ENCODE data around the gene CTSZ.

The CTSZ gene

DNA sequence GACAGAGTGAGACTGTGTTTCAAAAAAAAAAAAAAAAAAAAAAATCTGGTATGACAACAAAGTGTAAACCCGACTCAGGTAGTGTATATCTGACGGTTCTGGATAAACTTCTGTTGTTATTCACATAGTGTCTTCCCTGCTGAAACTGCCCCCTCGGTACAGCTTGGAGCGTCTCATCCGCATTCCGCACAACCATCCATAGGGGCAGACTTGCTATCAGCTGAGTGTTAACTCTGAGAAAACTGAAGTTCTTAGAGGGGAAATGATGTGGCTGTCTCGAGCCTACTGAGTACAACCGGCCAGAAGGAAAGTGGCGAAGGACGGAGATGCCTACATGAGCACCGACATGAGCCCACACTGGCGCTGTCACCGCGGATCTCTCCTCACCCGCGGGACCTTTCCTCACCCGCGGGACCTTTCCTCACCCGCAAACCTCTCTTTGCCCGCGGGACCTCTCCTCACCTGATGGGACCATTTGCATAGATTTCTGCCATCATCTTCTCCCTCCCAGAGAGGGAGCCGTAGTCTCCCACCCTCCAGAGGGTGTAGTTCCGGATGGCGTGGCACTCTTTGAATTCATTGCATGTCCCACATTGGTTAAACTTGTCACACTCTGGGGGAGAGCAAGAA lies 9.8 kb downstream of the CTSZ start:
- no peak overlapping the region for H3K4me3 ChIP-seq (ENCODE audit: control insufficient read depth, low read depth, low read length)
- TF ChIP-seq, protein P1, sequence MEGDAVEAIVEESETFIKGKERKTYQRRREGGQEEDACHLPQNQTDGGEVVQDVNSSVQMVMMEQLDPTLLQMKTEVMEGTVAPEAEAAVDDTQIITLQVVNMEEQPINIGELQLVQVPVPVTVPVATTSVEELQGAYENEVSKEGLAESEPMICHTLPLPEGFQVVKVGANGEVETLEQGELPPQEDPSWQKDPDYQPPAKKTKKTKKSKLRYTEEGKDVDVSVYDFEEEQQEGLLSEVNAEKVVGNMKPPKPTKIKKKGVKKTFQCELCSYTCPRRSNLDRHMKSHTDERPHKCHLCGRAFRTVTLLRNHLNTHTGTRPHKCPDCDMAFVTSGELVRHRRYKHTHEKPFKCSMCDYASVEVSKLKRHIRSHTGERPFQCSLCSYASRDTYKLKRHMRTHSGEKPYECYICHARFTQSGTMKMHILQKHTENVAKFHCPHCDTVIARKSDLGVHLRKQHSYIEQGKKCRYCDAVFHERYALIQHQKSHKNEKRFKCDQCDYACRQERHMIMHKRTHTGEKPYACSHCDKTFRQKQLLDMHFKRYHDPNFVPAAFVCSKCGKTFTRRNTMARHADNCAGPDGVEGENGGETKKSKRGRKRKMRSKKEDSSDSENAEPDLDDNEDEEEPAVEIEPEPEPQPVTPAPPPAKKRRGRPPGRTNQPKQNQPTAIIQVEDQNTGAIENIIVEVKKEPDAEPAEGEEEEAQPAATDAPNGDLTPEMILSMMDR (IDR thresholded peaks at IDR 0.05; ENCODE audit: control insufficient read depth, insufficient read depth, low read depth, low read length, missing control alignments), result no peak
- DNase-seq (ENCODE audit: low read depth), result no peak

DNA sequence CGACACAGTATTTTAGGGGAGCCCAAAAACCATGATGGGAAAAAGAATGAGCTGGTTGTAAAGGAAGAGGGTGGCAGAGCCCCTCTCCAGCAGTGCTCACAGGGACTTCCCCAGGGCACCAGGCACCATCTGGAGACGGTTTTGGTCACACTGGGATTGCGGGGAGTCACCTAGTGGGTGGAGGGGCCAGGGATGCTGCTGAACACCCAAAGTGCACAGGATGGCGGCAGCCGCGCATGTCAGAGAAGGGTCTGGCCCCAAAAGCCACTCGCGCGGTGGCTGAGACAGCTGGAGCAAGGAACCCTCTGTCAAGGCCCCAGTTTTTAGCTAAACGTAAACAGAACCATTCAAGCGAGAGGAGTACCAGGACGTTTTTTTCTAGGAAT lies 10.8 kb downstream of the CTSZ start:
- no peak overlapping the region for H3K4me3 ChIP-seq (ENCODE audit: control insufficient read depth, low read depth, low read length)
- no peak for DNase-seq (ENCODE audit: low read depth)
- TF ChIP-seq, protein P1 (IDR thresholded peaks at IDR 0.05; ENCODE audit: control insufficient read depth, insufficient read depth, low read depth, low read length, missing control alignments), result no peak

DNA sequence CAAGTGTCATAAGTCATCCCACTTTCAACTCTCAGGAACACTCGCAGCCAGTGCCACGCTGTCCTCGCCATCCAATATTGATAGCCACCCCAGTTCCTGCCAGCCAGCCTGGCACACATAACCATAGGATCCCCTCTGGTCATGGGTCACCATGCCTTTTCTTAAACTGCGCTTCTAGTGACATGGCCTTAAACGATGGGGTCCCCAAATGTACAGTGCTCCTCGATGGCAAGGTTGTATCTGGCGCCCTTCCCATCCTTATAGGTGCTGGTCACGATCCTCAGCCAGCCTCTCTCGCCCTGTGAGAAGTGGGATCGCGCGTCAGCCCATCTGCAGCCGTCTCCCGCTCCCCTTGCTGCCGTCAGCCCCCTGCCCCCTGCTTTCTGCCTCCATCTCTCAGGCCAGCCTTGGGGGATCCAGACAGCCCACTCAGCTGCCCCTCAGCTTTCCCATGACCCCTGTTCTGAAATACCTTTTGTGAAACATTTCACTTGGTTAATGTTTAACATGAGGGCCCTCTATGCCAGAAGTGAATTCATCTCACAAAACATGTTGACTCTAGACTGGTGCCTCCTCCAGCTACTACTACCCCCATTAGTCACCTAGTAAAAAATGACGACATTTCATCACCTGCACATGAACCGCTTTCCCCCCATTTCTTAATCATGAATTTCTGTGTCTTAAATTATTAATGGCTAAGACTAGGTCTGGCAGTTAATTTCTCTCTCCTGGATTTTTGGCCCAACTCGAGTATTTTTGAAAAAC lies 11.4 kb downstream of the CTSZ start:
- no peak overlapping the region for H3K4me3 ChIP-seq (ENCODE audit: control insufficient read depth, low read depth, low read length)
- no peak for DNase-seq (ENCODE audit: low read depth)
- TF ChIP-seq, protein P1 (IDR thresholded peaks at IDR 0.05; ENCODE audit: control insufficient read depth, insufficient read depth, low read depth, low read length, missing control alignments), result no peak

DNA sequence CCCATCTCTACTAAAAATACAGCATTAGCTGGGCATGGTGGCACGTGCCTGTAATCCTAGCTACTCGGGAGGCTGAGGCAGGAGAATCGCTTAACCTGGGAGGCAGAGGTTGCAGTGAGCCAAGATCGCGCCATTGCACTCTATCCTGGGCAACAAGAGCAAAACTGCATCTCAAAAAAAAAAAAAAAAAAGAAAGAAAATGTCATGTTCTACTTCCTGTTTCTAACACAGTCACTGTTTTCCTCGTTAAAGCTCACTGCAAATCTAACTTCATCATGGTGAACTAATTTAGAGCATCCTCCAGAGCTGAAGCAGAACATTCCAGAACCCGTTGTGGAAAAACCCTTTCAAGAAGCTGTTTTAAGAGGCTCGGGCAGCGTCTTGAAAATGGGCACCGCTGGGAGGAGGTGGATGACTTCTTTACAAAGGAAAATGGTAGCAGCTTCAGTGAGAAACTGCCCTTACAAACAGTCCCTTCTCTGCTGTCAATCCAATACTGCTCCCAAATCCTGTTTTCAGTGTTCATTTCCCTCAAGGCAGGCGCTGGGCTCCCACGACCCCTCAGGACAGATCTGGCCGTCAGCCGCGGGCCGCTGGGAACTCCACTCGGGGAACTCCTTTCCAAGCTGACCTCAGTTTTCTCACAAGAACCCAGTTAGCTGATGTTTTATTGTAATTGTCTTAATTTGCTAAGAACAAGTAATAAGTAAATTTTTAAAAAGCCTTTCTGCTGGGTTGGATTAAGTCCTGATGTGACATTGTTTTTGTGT lies 12.5 kb downstream of the CTSZ start:
- H3K4me3 ChIP-seq (ENCODE audit: control insufficient read depth, low read depth, low read length), result no peak overlapping the region
- TF ChIP-seq, protein P1 (IDR thresholded peaks at IDR 0.05; ENCODE audit: control insufficient read depth, insufficient read depth, low read depth, low read length, missing control alignments), result no peak
- no peak for DNase-seq (ENCODE audit: low read depth)

DNA sequence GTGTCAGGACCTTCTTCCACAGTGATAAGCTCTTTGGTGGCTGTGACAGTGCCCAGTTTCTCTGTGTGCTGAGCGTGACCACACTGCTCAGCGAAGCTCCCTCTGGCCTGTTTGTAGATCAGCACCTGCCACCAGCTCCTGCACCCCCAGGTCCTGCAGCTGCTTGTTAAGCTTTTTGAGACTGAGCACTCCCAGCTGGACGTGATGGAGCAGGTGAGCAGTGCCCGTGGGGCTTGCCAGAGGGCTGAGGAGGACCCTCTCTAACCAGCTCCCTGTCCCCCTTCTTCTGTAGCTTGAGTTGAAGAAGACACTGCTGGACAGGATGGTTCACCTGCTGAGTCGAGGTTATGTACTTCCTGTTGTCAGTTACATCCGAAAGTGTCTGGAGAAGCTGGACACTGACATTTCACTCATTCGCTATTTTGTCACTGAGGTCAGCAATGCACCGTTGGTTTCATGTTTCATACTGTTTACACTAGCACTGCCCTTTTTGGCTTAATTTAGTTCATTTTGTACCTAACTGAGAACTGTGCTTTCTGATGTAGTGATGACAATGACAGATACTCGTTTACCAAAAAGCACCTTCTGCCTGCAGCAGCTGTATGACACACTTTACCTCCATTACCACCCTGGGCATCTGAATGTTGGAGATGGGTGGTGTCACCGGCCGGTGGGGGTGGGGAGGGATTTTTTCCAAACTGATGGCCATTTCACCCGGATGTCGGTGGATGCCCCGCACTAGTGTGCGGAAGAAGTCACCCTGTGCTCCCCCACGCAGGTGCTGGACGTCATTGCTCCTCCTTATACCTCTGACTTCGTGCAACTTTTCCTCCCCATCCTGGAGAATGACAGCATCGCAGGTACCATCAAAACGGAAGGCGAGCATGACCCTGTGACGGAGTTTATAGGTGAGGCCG lies 13.5 kb downstream of the CTSZ start:
- H3K4me3 ChIP-seq (ENCODE audit: control insufficient read depth, low read depth, low read length), result no peak overlapping the region
- no peak for DNase-seq (ENCODE audit: low read depth)
- TF ChIP-seq, protein P1 (IDR thresholded peaks at IDR 0.05; ENCODE audit: control insufficient read depth, insufficient read depth, low read depth, low read length, missing control alignments), result no peak

DNA sequence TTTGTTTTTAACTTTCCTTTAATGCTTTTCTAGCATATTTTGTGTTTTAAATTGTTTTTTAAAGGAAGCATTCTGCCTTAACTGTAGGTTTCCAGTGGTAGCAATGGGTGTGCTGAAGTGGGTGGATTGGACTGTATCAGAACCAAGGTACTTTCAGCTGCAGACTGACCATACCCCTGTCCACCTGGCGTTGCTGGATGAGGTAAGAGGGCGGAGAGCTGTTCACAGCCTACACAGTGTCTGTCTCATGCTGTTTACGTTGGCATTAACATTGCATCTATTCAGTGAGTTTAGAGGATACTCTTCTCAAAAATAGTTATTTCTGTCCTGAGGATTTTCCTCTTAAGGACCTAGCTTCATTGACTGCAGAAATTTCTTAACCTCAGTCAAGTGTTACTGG lies 14.1 kb downstream of the CTSZ start:
- no peak for DNase-seq (ENCODE audit: low read depth)
- H3K4me3 ChIP-seq (ENCODE audit: control insufficient read depth, low read depth, low read length), result no peak overlapping the region
- TF ChIP-seq, protein P1 (IDR thresholded peaks at IDR 0.05; ENCODE audit: control insufficient read depth, insufficient read depth, low read depth, low read length, missing control alignments), result no peak

Measured in AG09309 (cell line).